ENCODE measurements around the gene L1CAM.

Gene L1CAM

GRCh38 chrX:153886915-153887314 is 942 bp upstream of the L1CAM start:
- Histone ChIP-seq H3K36me3 (ENCODE audit: control insufficient read depth, insufficient read depth, low read length) (no peaks in the 10 kb centered on the region), H3K9ac (no peak overlapping the region), H2AFZ (no peak overlapping the region), H3K27ac (no peak overlapping the region), H3K4me2 (ENCODE audit: low read length) (no peak overlapping the region), H3K4me3 (ENCODE audit: low read depth, low read length) (no peak overlapping the region), H3K4me1 (no peaks in the 10 kb centered on the region), H3K79me2 (no peaks in the 10 kb centered on the region), H3K9me3 (ENCODE audit: control insufficient read depth, low read length) (no peaks in the 10 kb centered on the region), H3K27me3 (ENCODE audit: control insufficient read depth, insufficient read depth, low read length) (peaks cover 3% of the 10 kb centered on the region)
- no peak for TF ChIP-seq CTCF (IDR thresholded peaks at IDR 0.05)

DNA sequence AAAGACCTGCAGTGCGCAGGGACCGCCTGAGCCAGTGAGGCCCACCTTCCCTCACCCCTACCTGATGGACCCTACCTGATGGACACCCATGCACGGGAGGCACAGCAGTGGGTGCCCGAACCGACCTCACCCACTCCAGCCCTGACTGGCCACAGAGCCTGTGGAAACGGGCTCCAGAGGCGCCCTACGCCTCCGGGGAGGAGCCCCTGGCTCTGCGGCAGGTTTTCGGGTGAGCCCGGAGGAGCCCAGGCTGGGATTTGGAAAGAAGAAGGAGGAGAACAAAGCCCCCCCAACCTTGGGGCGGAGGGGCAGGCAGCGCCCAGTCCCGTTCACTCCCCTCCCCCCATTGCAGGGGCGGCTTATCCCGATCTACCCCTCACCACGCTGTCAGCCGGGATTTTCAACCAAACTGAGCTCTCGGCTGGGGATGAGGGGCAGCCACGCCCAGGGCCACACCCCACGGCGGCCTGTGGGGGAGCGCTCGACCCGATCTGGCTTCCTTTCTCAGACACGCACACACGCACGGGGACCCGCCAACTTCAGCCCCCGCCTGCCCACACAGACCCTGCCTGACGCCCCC is 675 bp downstream of the L1CAM start:
- Histone ChIP-seq H2AFZ (no peak overlapping the region), H3K9ac (no peak overlapping the region), H3K4me3 (ENCODE audit: low read depth, low read length) (no peak overlapping the region), H3K27me3 (ENCODE audit: control insufficient read depth, insufficient read depth, low read length) (peaks cover 3% of the 10 kb centered on the region), H3K27ac (no peak overlapping the region), H3K9me3 (ENCODE audit: control insufficient read depth, low read length) (no peaks in the 10 kb centered on the region), H3K79me2 (no peaks in the 10 kb centered on the region), H3K4me1 (no peaks in the 10 kb centered on the region), H3K36me3 (ENCODE audit: control insufficient read depth, insufficient read depth, low read length) (no peaks in the 10 kb centered on the region), H3K4me2 (ENCODE audit: low read length) (no peak overlapping the region)
- TF ChIP-seq CTCF (IDR thresholded peaks at IDR 0.05) = no peak

DNA sequence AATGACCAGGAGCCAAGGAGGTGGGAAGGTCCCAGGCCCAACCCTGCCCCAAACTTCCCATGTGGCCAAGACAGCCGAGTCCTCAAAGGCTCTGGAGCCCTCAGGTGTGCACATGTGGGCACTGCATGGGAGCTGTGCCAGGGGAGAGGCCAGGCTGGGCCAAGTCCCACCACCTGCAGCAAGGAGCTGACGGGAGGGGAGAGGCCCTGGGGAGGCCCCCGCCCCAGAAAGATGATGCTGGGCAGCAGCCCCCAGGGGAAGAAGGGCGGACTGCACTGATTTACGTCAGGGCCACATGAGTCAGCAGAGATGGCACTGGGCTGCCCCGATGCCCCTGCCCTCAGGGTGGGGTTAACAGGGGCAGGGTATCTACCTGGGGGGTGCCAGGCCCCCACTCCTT is 1.4 kb downstream of the L1CAM start:
- H3K4me3 ChIP-seq (ENCODE audit: low read depth, low read length) = no peak overlapping the region
- H3K9me3 ChIP-seq (ENCODE audit: control insufficient read depth, low read length) = no peaks in the 10 kb centered on the region
- H2AFZ ChIP-seq = no peak overlapping the region
- peak; percentile 55 for TF ChIP-seq CTCF (IDR thresholded peaks at IDR 0.05)
- no peaks in the 10 kb centered on the region for H3K36me3 ChIP-seq (ENCODE audit: control insufficient read depth, insufficient read depth, low read length)
- H3K79me2 ChIP-seq = no peaks in the 10 kb centered on the region
- H3K4me1 ChIP-seq = no peaks in the 10 kb centered on the region
- peaks cover 3% of the 10 kb centered on the region for H3K27me3 ChIP-seq (ENCODE audit: control insufficient read depth, insufficient read depth, low read length)
- H3K4me2 ChIP-seq (ENCODE audit: low read length) = no peak overlapping the region
- H3K27ac ChIP-seq = no peak overlapping the region
- H3K9ac ChIP-seq = no peak overlapping the region

GRCh38 chrX:153884136-153884535 is 1.8 kb downstream of the L1CAM start:
- TF ChIP-seq CTCF (IDR thresholded peaks at IDR 0.05) = no peak
- Histone ChIP-seq H3K4me2 (ENCODE audit: low read length) (no peak overlapping the region), H3K4me3 (ENCODE audit: low read depth, low read length) (no peak overlapping the region), H3K36me3 (ENCODE audit: control insufficient read depth, insufficient read depth, low read length) (no peaks in the 10 kb centered on the region), H3K9me3 (ENCODE audit: control insufficient read depth, low read length) (no peaks in the 10 kb centered on the region), H3K9ac (no peak overlapping the region), H3K4me1 (no peaks in the 10 kb centered on the region), H3K27ac (no peak overlapping the region), H3K27me3 (ENCODE audit: control insufficient read depth, insufficient read depth, low read length) (peaks cover 3% of the 10 kb centered on the region), H2AFZ (no peak overlapping the region), H3K79me2 (no peaks in the 10 kb centered on the region)

DNA sequence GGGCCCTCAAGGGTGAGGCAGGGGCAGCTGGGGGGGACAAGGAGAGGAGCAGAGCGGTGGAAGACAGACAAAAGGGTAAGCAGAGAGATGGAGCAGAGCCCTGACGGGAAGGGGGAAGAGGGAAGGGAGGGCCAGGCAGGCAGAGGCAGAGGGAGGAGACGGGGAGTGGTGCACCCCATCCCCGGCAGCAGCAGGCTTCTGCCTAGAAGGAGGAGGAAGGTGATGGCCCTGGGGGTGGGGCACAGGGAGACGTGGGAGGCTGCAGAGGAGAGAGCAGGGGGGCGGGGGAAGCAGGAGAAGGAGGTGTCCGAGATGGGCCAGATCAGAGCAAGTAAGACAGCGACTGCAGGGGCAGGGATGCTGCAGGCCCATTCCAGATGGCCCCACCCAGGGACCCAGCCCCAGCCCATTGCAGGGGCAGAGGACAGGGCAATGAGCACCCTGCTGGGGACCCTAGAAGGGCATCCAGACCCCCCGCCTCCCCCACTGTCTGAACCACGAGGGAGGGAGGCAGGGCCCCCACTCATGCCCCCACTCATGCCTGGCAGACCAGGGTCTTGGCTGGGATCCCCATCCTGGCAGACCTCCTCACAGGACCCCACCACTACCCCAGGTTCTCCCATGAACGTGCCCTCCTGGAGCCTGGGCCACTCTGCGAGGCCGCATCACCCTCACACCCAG is 2.7 kb downstream of the L1CAM start:
- no peak for TF ChIP-seq CTCF (IDR thresholded peaks at IDR 0.05)
- Histone ChIP-seq H3K36me3 (ENCODE audit: control insufficient read depth, insufficient read depth, low read length) (no peaks in the 10 kb centered on the region), H3K27ac (no peak overlapping the region), H2AFZ (no peak overlapping the region), H3K4me3 (ENCODE audit: low read depth, low read length) (no peak overlapping the region), H3K9me3 (ENCODE audit: control insufficient read depth, low read length) (no peaks in the 10 kb centered on the region), H3K9ac (no peak overlapping the region), H3K27me3 (ENCODE audit: control insufficient read depth, insufficient read depth, low read length) (peaks cover 3% of the 10 kb centered on the region), H3K79me2 (no peaks in the 10 kb centered on the region), H3K4me2 (ENCODE audit: low read length) (no peak overlapping the region), H3K4me1 (no peaks in the 10 kb centered on the region)

All from parathyroid adenoma (tissue), 2 donors.